Body of pancreas (tissue), 4 donors: Measurements from ENCODE around the gene C4orf46. TPM values are rescaled to one million over a fixed set of nuclear protein-coding genes. Genes with fewer than 3 reads are reported as not detected.
"Not testable (repeated sequence)": the region's sequence is repeated elsewhere in the genome, so short reads cannot be mapped to it uniquely, and the experiment has no call there.

Experiments used
- ATAC-seq: fragments of 150-250 bp; one replicate; pipeline ENCODE4 v1.9.1; 2016
- DNase-seq, 4 donors: peaks; one replicate each; pipeline ENCODE4 v3.0.0-alpha.2; 2019
- H3K27ac ChIP-seq, 4 donors: fragments of 200-600 bp; sonication (generic); 1 replicate in 3 of 4; 2 replicates in 1 of 4; pipeline versions ENCODE4 v1.5.1 to v1.6.1; 2016 to 2019; ENCODE audit warnings: mild to moderate bottlenecking in 1 of 4, mixed read lengths in 1 of 4, moderate library complexity in 1 of 4
- H3K27me3 ChIP-seq, 2 donors: fragments of 200-600 bp; sonication (generic); one replicate each; pipeline ENCODE4 v1.6.0; 2016; ENCODE audit warnings: mild to moderate bottlenecking in 1 of 2
- H3K36me3 ChIP-seq, 2 donors: fragments of 200-600 bp; sonication (generic); replicated peaks in 1 of 2; 2 replicates each; pipeline ENCODE4 v1.5.1; 2016; ENCODE audit warnings: low read depth in 2 of 2; ENCODE audit not compliant: insufficient read depth in 1 of 2
- H3K4me1 ChIP-seq: fragments of 200-600 bp; sonication (generic); one replicate; pipeline ENCODE4 v1.6.0; 2016
- H3K4me3 ChIP-seq, 2 donors: fragments of 200-600 bp; sonication (generic); 1 replicate in 1 of 2; 2 replicates in 1 of 2; pipeline ENCODE4 v1.5.1; 2016 to 2019
- H3K9me3 ChIP-seq, 3 donors: fragments of 200-600 bp; sonication (generic); 1 replicate in 2 of 3; 2 replicates in 1 of 3; pipeline ENCODE4 v1.5.1; 2016
- POLR2A ChIP-seq, 3 donors: fragments of 450-650 bp; IDR thresholded peaks; one replicate each; pipeline ENCODE4 v1.6.1; 2016; ENCODE audit warnings: antibody characterized with exemption in 3 of 3, mild to moderate bottlenecking in 2 of 3
- WGBS, 2 donors: methylation state at CpG; one replicate each; pipeline ENCODE4 v1.1.5; 2017; 5-methylcytosine and 5-hydroxymethylcytosine counted together
- intact Hi-C: fragments of 100-400 bp; cut with DNase I; formaldehyde crosslinking; loops from one replicate; pipeline ENCODE4 v1.15.1; 2023
- total RNA-seq, 2 donors: library from RNA; depleted of rRNA; stranded (reverse); fragments of >200 nt; gene quantifications; one replicate each; pipeline ENCODE4 v1.1.0, GENCODE V29; 2016
- TF ChIP-seq, protein P1 (sequence below), 7 experiments: fragments of 450-650 bp in 4 of 7; fragments of 200-600 bp in 3 of 7; sonication (generic) in 3 of 7; IDR thresholded peaks; one replicate each; pipeline ENCODE4 v1.5.1; 2016 to 2019; ENCODE audit warnings: antibody characterized with exemption in 7 of 7

C4orf46 gene
- 1 to 10 TPM; 2.3 to 3.4 TPM for total RNA-seq

GRCh38 chr4:158671665-158671914, at the start of gene C4orf46:
Gene C4orf46, minus strand, starts transcription at chr4:158671887. Its CDS starts 86 bp downstream, at chr4:158671801.
- Histone ChIP-seq H3K36me3 (no peaks in the 10 kb centered on the region), H3K4me3 (peak within 1 kb of the TSS; percentile 57 to 97), H3K4me1 (peaks cover 19% of the 10 kb centered on the region), H3K27me3 (no peaks in the 10 kb centered on the region), H3K9me3 (no peaks in the 10 kb centered on the region), H3K27ac (peak within 1 kb of the TSS; percentile 95 to 98 (median 96))
- DNase-seq (no peak), ATAC-seq (peak; percentile 0)
- TF ChIP-seq, protein P1, sequence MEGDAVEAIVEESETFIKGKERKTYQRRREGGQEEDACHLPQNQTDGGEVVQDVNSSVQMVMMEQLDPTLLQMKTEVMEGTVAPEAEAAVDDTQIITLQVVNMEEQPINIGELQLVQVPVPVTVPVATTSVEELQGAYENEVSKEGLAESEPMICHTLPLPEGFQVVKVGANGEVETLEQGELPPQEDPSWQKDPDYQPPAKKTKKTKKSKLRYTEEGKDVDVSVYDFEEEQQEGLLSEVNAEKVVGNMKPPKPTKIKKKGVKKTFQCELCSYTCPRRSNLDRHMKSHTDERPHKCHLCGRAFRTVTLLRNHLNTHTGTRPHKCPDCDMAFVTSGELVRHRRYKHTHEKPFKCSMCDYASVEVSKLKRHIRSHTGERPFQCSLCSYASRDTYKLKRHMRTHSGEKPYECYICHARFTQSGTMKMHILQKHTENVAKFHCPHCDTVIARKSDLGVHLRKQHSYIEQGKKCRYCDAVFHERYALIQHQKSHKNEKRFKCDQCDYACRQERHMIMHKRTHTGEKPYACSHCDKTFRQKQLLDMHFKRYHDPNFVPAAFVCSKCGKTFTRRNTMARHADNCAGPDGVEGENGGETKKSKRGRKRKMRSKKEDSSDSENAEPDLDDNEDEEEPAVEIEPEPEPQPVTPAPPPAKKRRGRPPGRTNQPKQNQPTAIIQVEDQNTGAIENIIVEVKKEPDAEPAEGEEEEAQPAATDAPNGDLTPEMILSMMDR (IDR thresholded peaks at IDR 0.05), result no peak
- intact Hi-C loops, result no loop called here
- WGBS, 2 donors, result 0% methylated on average over 11 to 20 of the region's 20 CpGs

GRCh38 chr4:158715802-158716201, 44.1 kb upstream of the C4orf46 start:
- peaks cover 0 to 37% of the 10 kb centered on the region in 2 donors for H3K36me3 ChIP-seq
- ATAC-seq (no peak), DNase-seq (no peak)
- 62 to 81% methylated on average over 3 of the region's 3 CpGs for WGBS, 2 donors
- H3K9me3 ChIP-seq, result no peaks in the 10 kb centered on the region
- H3K4me1 ChIP-seq, result no peaks in the 10 kb centered on the region
- no peak overlapping the region for H3K4me3 ChIP-seq
- no peak overlapping the region for H3K27ac ChIP-seq
- H3K27me3 ChIP-seq, result no peaks in the 10 kb centered on the region
- intact Hi-C loops, result no loop called here
- TF ChIP-seq POLR2A (IDR thresholded peaks at IDR 0.05), result no peak
- TF ChIP-seq, protein P1 (IDR thresholded peaks at IDR 0.05), result no peak

- Histone ChIP-seq H3K4me3 (no peak overlapping the region), H3K36me3 (peaks cover 6 to 37% of the 10 kb centered on the region in 2 donors), H3K27me3 (no peaks in the 10 kb centered on the region), H3K27ac (no peak overlapping the region), H3K9me3 (no peaks in the 10 kb centered on the region), H3K4me1 (no peaks in the 10 kb centered on the region)
- no peak for TF ChIP-seq POLR2A (IDR thresholded peaks at IDR 0.05)
- TF ChIP-seq, protein P1 (IDR thresholded peaks at IDR 0.05), result no peak
- intact Hi-C loops, result no loop called here
- DNase-seq, result no peak
- ATAC-seq, result no peak
- 71 to 85% methylated on average over 4 of the region's 4 CpGs for WGBS, 2 donors
Measured at GRCh38 chr4:158714937-158715336, 43.2 kb upstream of the C4orf46 start.

DNA sequence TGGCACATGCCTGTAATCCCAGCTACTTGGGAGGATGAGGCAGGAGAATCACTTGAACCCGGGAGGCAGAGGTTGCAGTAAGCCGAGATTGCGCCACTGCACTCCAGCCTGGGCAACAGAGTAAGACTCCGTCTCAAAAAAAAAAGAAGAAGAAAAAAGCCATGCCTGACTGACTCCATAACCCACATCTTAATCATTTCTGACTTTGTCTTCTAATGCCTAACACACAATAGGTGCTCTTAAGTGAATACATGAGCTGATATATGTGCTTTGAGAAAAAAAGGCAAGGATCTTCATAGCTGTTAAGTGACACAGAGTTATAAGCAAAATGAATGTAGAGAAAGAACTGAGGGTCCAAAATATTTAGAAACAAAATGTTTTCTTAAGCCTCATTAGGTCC, 40.9 kb upstream of the C4orf46 start:
- H3K9me3 ChIP-seq, DNase-seq, H3K4me1 ChIP-seq, H3K27ac ChIP-seq, H3K4me3 ChIP-seq, ATAC-seq, intact Hi-C loops, H3K27me3 ChIP-seq: not testable (repeated sequence)
- H3K36me3 ChIP-seq, result peaks cover 6 to 30% of the 10 kb centered on the region in 2 donors
- 96 to 99% methylated on average over 4 of the region's 4 CpGs for WGBS, 2 donors

DNA sequence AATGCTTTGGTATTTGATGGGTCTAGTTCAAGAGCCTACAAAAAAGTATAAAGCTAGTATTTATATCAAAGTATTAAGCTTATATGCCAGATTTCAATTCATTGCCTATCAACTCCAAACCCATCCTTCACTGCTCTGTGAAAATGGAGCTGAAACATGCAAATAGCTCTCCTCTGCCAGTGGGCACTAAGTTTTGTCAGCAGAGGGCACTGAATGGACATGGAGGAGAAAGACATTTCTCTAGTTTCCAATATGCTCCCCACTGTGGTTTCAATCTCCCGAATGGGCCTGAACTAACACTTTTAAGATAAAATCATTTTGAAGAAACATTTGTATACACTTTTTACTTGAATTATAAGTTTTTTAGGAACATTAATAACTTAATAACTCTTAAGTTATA, 39.1 kb upstream of the C4orf46 start:
- TF ChIP-seq, protein P1 (IDR thresholded peaks at IDR 0.05), result peak in 5 of 7 experiments; percentile 5 to 25 (median 8)
- TF ChIP-seq POLR2A (IDR thresholded peaks at IDR 0.05), result no peak
- no peak overlapping the region for H3K27ac ChIP-seq
- no peaks in the 10 kb centered on the region for H3K9me3 ChIP-seq
- no peaks in the 10 kb centered on the region for H3K27me3 ChIP-seq
- H3K4me3 ChIP-seq, result no peak overlapping the region
- peaks cover 6 to 24% of the 10 kb centered on the region in 2 donors for H3K36me3 ChIP-seq
- no peaks in the 10 kb centered on the region for H3K4me1 ChIP-seq
- intact Hi-C loops, result no loop called here
- ATAC-seq, result no peak
- DNase-seq, result no peak
- WGBS, 2 donors, result 71 to 75% methylated on average over 1 of the region's 1 CpG
